GM12891 (cell line): Measurements from ENCODE around the gene MGP.

ENCODE experiments used
- POLR2A ChIP-seq: IDR thresholded peaks from 2 replicates; pipeline ENCODE4 v1.6.1; 2011; ENCODE audit warnings: low read depth, low read length, control low read depth
- POLR2AphosphoS5 ChIP-seq: IDR thresholded peaks from 2 replicates; pipeline ENCODE4 v1.6.1; 2011; ENCODE audit warnings: low read depth, low read length, control low read depth
- SPI1 ChIP-seq: IDR thresholded peaks from 2 replicates; pipeline ENCODE4 v1.6.1; 2011; ENCODE audit warnings: low read depth, low read length, control low read depth

DNA sequence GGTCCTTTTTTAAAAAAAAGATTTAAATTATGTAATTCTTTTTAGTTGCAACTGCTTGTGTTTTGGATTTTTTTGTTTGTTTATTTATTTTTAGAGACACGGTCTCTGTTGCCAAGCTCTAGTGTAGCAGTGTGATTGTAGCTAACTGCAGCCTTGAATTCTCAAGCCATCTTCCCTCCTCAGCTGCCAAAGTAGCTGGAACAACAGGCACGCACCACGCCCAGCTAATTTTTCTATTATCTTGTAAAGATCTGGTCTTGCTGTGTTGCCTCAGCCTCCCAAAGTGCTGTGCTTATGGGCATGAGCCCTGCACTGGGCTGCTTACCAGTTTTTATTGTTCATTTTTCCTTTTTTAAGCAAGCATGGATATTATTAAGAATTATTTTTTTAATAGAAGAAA is 31.7 kb downstream of the MGP start:
- TF ChIP-seq POLR2A (no peak), POLR2AphosphoS5 (no peak), SPI1 (no peak)
